Measurements from ENCODE around the gene UNCX.

GRCh38 chr7:1232623-1233332 is at the start of gene UNCX:
- no peak for TF ChIP-seq CTCF (IDR thresholded peaks at IDR 0.05; ENCODE audit: insufficient read depth, low read length, poor library complexity, severe bottlenecking)
- TF ChIP-seq EZH2phosphoT487 (conservative IDR thresholded peaks at IDR 0.05; ENCODE audit: low read length) = no peak
